PC-3 (cell line): Measurements from ENCODE around the gene MBLAC1. TPM values are rescaled to one million over a fixed set of nuclear protein-coding genes. Genes with fewer than 3 reads are reported as not detected.

Source experiments
- ATAC-seq: fragments of 200-7000 bp; cut with Tn5 transposase; 2 replicates; pipeline ENCODE4 v1.9.1; 2020; ENCODE audit warnings: mild to moderate bottlenecking, moderate library complexity
- BruUV-seq: library from RNA; stranded (reverse); fragments of 400-500 nt; replicated peaks from 2 replicates; lab custom pipeline; 2021; lab: Mats Ljungman, UMichigan
- CTCF ChIA-PET: fragments of 300-600 bp; sonication (Branson Sonifier 250); formaldehyde crosslinking; loops from one replicate; lab custom pipeline; 2022; ENCODE audit warnings: antibody characterized with exemption; lab: Charles Lee
- POLR2A ChIA-PET: fragments of 300-600 bp; sonication (Branson Sonifier 250); formaldehyde crosslinking; loops from one replicate; lab custom pipeline; 2022; ENCODE audit warnings: antibody characterized with exemption; ENCODE audit not compliant: unreplicated experiment; lab: Charles Lee
- DNase-seq: peaks from one replicate; pipeline ENCODE4 v3.0.0-alpha.2; 2015
- H2AFZ ChIP-seq: fragments of 300-600 bp; sonication (generic); 2 replicates; pipeline ENCODE4 v1.6.0; 2016; ENCODE audit warnings: antibody characterized with exemption, low read length
- H3F3A ChIP-seq: fragments of 300-600 bp; sonication (generic); one replicate; pipeline ENCODE4 v1.6.0; 2017; ENCODE audit warnings: antibody characterized with exemption, low read length, control low read depth, mild to moderate bottlenecking; ENCODE audit not compliant: unreplicated experiment
- H3K27ac ChIP-seq: fragments of 300-600 bp; sonication (generic); 2 replicates; pipeline ENCODE4 v1.5.1; 2016; ENCODE audit warnings: mild to moderate bottlenecking, low read length
- H3K27me3 ChIP-seq: fragments of 300-600 bp; sonication (generic); 2 replicates; pipeline ENCODE4 v1.6.1; 2016; ENCODE audit warnings: low read length, mixed read lengths
- H3K36me3 ChIP-seq: fragments of 300-600 bp; sonication (generic); 2 replicates; pipeline ENCODE4 v1.6.1; 2016; ENCODE audit warnings: low read depth, mixed run types, low read length, mixed read lengths
- H3K4me1 ChIP-seq: fragments of 300-600 bp; sonication (generic); 2 replicates; pipeline ENCODE4 v1.5.1; 2016; ENCODE audit warnings: low read length; ENCODE audit not compliant: insufficient read depth
- H3K4me2 ChIP-seq: fragments of 300-600 bp; sonication (generic); 2 replicates; pipeline ENCODE4 v1.6.0; 2016; ENCODE audit warnings: low read length
- H3K4me3 ChIP-seq: fragments of 300-600 bp; sonication (generic); 2 replicates; pipeline ENCODE4 v1.5.1; 2016; ENCODE audit warnings: mild to moderate bottlenecking, low read length, mixed read lengths
- H3K79me2 ChIP-seq: fragments of 300-600 bp; sonication (generic); 2 replicates; pipeline ENCODE4 v1.6.1; 2017; ENCODE audit warnings: low read length, mixed read lengths
- H3K9ac ChIP-seq: fragments of 300-600 bp; sonication (generic); 2 replicates; pipeline ENCODE4 v1.6.0; 2016; ENCODE audit warnings: mild to moderate bottlenecking, low read length
- H3K9me2 ChIP-seq: fragments of 300-600 bp; sonication (generic); replicated peaks from 2 replicates; pipeline ENCODE4 v1.6.1; 2016; ENCODE audit warnings: mixed run types, low read length, mixed read lengths
- H3K9me3 ChIP-seq: fragments of 300-600 bp; sonication (generic); 2 replicates; pipeline ENCODE4 v1.6.1; 2016; ENCODE audit warnings: low read length, mixed read lengths
- H4K20me1 ChIP-seq: fragments of 300-600 bp; sonication (generic); 2 replicates; pipeline ENCODE4 v1.6.1; 2016; ENCODE audit warnings: low read length, mixed read lengths
- EZH2 ChIP-seq: fragments of 300-600 bp; sonication (generic); IDR thresholded peaks from one replicate; pipeline ENCODE4 v1.6.1; 2017; ENCODE audit warnings: antibody characterized with exemption, mild to moderate bottlenecking, low read length; ENCODE audit not compliant: unreplicated experiment
- EZH2phosphoT487 ChIP-seq: fragments of 300-600 bp; sonication (generic); IDR thresholded peaks from 2 replicates; pipeline ENCODE4 v1.6.1; 2018; ENCODE audit warnings: mild to moderate bottlenecking, antibody characterized with exemption, low read length, borderline replicate concordance
- intact Hi-C: fragments of 100-400 bp; cut with micrococcal nuclease; formaldehyde crosslinking; loops from 2 replicates; pipeline ENCODE4 v1.9.0; 2023
- total RNA-seq: library from RNA; depleted of rRNA; stranded (reverse); fragments of >200 nt; gene quantifications from 2 replicates; pipeline ENCODE4 v1.2.3, GENCODE V29; 2014
- TF ChIP-seq, protein P1 (sequence below): fragments of 300-600 bp; sonication (generic); conservative IDR thresholded peaks from 2 replicates; pipeline ENCODE4 v1.5.1; 2017; ENCODE audit warnings: antibody characterized with exemption, low read depth, mild to moderate bottlenecking, low read length

The MBLAC1 gene
- total RNA-seq, 1 experiment from 2014 or later = 2.7 TPM

DNA sequence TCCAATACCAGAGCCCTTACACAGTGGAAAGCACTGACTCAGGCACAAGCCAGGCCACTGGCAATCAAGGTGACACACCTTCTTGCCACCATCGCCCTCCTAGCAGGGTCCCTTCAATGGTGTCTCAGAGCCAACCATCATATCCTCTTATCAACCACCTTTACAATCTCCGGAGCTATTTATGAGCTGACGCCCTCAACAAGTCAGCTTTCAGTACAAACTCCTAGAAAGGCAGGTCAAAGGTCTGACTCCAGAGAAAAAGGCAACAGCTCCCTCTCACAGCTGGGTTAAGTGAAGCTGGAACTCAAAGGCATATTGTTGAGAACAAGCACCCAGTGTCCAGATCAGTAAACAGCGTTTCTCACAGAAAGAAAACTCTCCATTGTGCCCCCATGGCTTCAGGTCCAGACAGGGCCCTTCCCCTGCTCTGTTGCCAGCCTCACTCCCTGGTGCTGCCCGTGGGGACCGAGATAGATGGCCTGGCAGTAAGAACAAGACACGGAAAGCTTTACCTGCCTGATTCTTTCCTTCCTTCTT, 47.7 kb upstream of the MBLAC1 start:
- ATAC-seq (no peak), DNase-seq (no peak)
- Histone ChIP-seq H2AFZ (no peak overlapping the region), H4K20me1 (0 out of 2 replicates have a peak, but pooled peaks cover 6% of the 10 kb centered on the region), H3K9ac (no peak overlapping the region), H3K9me3 (no peaks in the 10 kb centered on the region), H3K36me3 (peaks cover 44% of the 10 kb centered on the region), H3K4me2 (peak overlapping the region; percentile 84; the same call in 1 of the 2 replicates), H3K9me2 (no peaks in the 10 kb centered on the region), H3K27me3 (no peaks in the 10 kb centered on the region), H3K27ac (no peak overlapping the region), H3K79me2 (peaks cover 47% of the 10 kb centered on the region), H3K4me1 (peaks cover 13% of the 10 kb centered on the region), H3K4me3 (no peak overlapping the region), H3F3A (no peaks in the 10 kb centered on the region)
- ChIA-PET POLR2A (no interaction called here), CTCF (interaction anchor here (0.8 kb wide), 1 partner anchor 22 kb away, joined by 4 read pairs; the partner anchor contains the start of genes AP4M1 and MCM7)
- intact Hi-C loops = no loop called here
- BruUV-seq = no TSS peak
- TF ChIP-seq, protein P1, sequence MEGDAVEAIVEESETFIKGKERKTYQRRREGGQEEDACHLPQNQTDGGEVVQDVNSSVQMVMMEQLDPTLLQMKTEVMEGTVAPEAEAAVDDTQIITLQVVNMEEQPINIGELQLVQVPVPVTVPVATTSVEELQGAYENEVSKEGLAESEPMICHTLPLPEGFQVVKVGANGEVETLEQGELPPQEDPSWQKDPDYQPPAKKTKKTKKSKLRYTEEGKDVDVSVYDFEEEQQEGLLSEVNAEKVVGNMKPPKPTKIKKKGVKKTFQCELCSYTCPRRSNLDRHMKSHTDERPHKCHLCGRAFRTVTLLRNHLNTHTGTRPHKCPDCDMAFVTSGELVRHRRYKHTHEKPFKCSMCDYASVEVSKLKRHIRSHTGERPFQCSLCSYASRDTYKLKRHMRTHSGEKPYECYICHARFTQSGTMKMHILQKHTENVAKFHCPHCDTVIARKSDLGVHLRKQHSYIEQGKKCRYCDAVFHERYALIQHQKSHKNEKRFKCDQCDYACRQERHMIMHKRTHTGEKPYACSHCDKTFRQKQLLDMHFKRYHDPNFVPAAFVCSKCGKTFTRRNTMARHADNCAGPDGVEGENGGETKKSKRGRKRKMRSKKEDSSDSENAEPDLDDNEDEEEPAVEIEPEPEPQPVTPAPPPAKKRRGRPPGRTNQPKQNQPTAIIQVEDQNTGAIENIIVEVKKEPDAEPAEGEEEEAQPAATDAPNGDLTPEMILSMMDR = no peak
- TF ChIP-seq EZH2 (no peak), EZH2phosphoT487 (no peak)

DNA sequence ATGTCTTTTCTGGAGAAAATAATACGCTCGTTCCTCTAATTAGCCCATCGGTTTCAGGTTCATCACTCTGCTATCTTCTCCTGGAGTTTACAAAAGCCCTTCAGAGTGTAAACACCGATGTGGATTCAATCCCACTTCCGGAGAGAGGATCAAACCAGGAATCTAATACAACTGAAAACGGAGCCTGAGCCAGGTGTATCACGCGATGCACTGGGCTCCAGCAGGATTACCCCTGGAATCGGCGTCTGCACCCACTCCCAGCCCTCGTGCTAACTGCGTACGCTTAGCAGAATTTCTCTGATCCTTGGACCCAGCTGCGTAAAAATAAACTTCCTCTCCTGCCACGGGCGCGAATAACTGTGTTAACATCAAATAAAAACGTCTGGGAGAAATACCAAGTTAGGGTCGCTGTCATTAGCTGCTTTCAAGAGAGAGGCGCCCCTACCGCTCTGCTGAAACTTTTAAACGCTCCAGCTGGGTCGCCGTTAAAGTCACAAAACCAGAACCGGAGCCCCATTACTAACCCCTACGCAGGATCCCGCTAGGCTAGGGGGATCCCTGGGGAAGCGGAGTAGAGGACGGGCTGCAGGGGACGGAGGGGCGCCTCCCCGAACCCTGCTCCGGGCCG, 45.7 kb upstream of the MBLAC1 start:
- no peaks in the 10 kb centered on the region for H3K9me3 ChIP-seq
- DNase-seq = peak; percentile 25
- H3K36me3 ChIP-seq = peaks cover 25% of the 10 kb centered on the region
- peak; percentile 28; the same call in 1 of the 2 replicates for ATAC-seq
- H3K27ac ChIP-seq = peak overlapping the region; percentile 44
- H3F3A ChIP-seq = no peaks in the 10 kb centered on the region
- peak overlapping the region; percentile 61 for H2AFZ ChIP-seq
- no peaks in the 10 kb centered on the region for H3K27me3 ChIP-seq
- H3K4me2 ChIP-seq = peak overlapping the region; percentile 84
- peaks cover 13% of the 10 kb centered on the region for H3K4me1 ChIP-seq
- intact Hi-C loops = loop anchor here (1.0 to 5.0 kb wide), 3 partner anchors 46 to 674 kb away; partner anchors contain the start of genes BUD31, MBLAC1 and PDAP1
- BruUV-seq = TSS peak; percentile 51
- POLR2A ChIA-PET = no interaction called here
- TF ChIP-seq EZH2 (no peak), EZH2phosphoT487 (no peak)
- TF ChIP-seq, protein P1 = no peak
- H3K79me2 ChIP-seq = peaks cover 47% of the 10 kb centered on the region
- H4K20me1 ChIP-seq = 0 out of 2 replicates have a peak, but pooled peaks cover 6% of the 10 kb centered on the region
- peak overlapping the region; percentile 95 for H3K9ac ChIP-seq
- H3K4me3 ChIP-seq = peak overlapping the region; percentile 100
- CTCF ChIA-PET = no interaction called here
- H3K9me2 ChIP-seq = no peaks in the 10 kb centered on the region
